Mucosa of descending colon (tissue), 3 donors: Measurements from ENCODE around the gene FOXA1. TPM values are rescaled to one million over a fixed set of nuclear protein-coding genes. Genes with fewer than 3 reads are reported as not detected.

Source experiments
- ATAC-seq: fragments of 200-7000 bp; cut with Tn5 transposase; one replicate; pipeline ENCODE4 v1.9.1; 2020; ENCODE audit warnings: mild to moderate bottlenecking, moderate library complexity
- DNase-seq, 3 donors: peaks; one replicate each; pipeline ENCODE4 v3.0.0-alpha.2; 2020
- H3K36me3 ChIP-seq: fragments of 200-600 bp; one replicate; pipeline ENCODE4 v1.8.0; 2021; ENCODE audit warnings: low read depth, mild to moderate bottlenecking
- H3K4me1 ChIP-seq: fragments of 200-600 bp; one replicate; pipeline ENCODE4 v1.8.0; 2021; ENCODE audit warnings: low read depth, mild to moderate bottlenecking
- H3K4me3 ChIP-seq: fragments of 200-600 bp; one replicate; pipeline ENCODE4 v1.8.0; 2021; ENCODE audit warnings: mild to moderate bottlenecking
- H3K9me3 ChIP-seq: fragments of 200-600 bp; one replicate; pipeline ENCODE4 v1.8.0; 2021; ENCODE audit warnings: mild to moderate bottlenecking
- intact Hi-C, 2 donors: fragments of 100-400 bp; cut with DNase I in 1 of 2; cut with micrococcal nuclease in 1 of 2; formaldehyde crosslinking; loops; one replicate each; pipeline versions ENCODE4 v1.11.0 to v1.11.1; 2022; cut with DNase I, micrococcal nuclease
- long read RNA-seq, 2 donors: library from polyadenylated mRNA; unstranded; transcript quantifications; one replicate each; pipeline ENCODE4 v2.0.0, GENCODE V29; 2019 to 2021
- total RNA-seq, 3 donors: library from RNA; stranded (reverse); fragmentation: NEBNext Ultra II Directional in 2 of 3; extraction: Animal tissue kit (Norgen Biotek cat#: 25700) in 2 of 3; gene quantifications; one replicate each; pipeline versions ENCODE4 v1.2.1 to v1.2.4, GENCODE V29; 2021 to 2023
- TF ChIP-seq, protein P1 (sequence below): fragments of 200-600 bp; IDR thresholded peaks from one replicate; pipeline ENCODE4 v1.8.0; 2022; ENCODE audit warnings: antibody characterized with exemption, mild to moderate bottlenecking
- donor health status: DM: no; HTN: no; CAD: no; lungs with moderate emphysema.
- donor health status: DM: no; HTN: no; CAD: no.
- donor health status: DM: no; HTN: yes; CAD: no.

FOXA1 gene
- total RNA-seq = 10 to 100 TPM; 21.1 to 73.3 (median 64.5) TPM
- long read RNA-seq, donor 1, transcript FOXA1-201 (2 exons, 2,862 nt) = major isoform, 12 of 23 reads
- long read RNA-seq, donor 1, partial matches to known transcripts = 0 of 23 reads
- long read RNA-seq, donor 1, other reads (novel, unspliced or antisense) = 11 of 23 reads
- long read RNA-seq, donor 2, partial matches to known transcripts = 0 of 7 reads
- long read RNA-seq, donor 2, other reads (novel, unspliced or antisense) = 7 of 7 reads

GRCh38 chr14:37594971-37595808 lies at the start of gene FOXA1, which contains the start of gene TTC6:
Gene FOXA1, minus strand, starts transcription at chr14:37595249. Its CDS starts 277 bp downstream, at chr14:37594972.
Gene TTC6, plus strand, starts transcription at chr14:37595629. Its CDS starts 26,436 bp downstream, at chr14:37622065.
- intact Hi-C loops = loop anchor here in 1 of 2 donors (10.0 kb wide), 1 partner anchor 350 kb away; no protein-coding TSS in a partner anchor
- ATAC-seq (peak; percentile 32), DNase-seq (peak; percentile 74 to 85 (median 79))
- Histone ChIP-seq H3K4me1 (peaks cover 2% of the 10 kb centered on the region), H3K9me3 (no peaks in the 10 kb centered on the region), H3K4me3 (peak within 1 kb of the TSS; percentile 54), H3K36me3 (peaks cover 4% of the 10 kb centered on the region)
- TF ChIP-seq, protein P1, sequence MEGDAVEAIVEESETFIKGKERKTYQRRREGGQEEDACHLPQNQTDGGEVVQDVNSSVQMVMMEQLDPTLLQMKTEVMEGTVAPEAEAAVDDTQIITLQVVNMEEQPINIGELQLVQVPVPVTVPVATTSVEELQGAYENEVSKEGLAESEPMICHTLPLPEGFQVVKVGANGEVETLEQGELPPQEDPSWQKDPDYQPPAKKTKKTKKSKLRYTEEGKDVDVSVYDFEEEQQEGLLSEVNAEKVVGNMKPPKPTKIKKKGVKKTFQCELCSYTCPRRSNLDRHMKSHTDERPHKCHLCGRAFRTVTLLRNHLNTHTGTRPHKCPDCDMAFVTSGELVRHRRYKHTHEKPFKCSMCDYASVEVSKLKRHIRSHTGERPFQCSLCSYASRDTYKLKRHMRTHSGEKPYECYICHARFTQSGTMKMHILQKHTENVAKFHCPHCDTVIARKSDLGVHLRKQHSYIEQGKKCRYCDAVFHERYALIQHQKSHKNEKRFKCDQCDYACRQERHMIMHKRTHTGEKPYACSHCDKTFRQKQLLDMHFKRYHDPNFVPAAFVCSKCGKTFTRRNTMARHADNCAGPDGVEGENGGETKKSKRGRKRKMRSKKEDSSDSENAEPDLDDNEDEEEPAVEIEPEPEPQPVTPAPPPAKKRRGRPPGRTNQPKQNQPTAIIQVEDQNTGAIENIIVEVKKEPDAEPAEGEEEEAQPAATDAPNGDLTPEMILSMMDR = no peak

- no peak for ATAC-seq
Measured at GRCh38 chr14:37643701-37644100, 48.7 kb upstream of the FOXA1 start.

DNA sequence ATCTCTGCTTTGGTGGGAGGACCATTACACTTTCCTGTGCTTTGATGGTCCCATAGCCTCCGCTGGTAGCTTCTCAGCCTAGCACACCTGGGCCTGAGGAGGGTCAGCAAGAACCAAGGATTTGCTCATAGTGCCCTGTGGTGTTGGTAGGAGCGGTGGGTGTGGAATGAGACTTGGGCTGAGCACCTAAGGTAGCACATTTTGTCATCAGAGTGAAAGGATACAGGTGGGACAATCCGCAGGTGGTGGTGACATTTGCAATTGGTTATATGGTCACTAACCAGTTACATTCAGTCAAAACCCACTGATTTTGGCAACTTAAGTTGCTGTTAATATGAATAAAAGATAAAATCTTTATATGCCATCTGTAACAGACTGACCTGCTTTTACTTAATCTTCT lies 47.1 kb upstream of the FOXA1 start:
- intact Hi-C loops = no loop called here
- TF ChIP-seq, protein P1 = no peak
- DNase-seq = no peak
- no peak for ATAC-seq
- H3K4me3 ChIP-seq = no peak overlapping the region
- no peaks in the 10 kb centered on the region for H3K36me3 ChIP-seq
- no peaks in the 10 kb centered on the region for H3K4me1 ChIP-seq
- H3K9me3 ChIP-seq = no peaks in the 10 kb centered on the region

More at GRCh38 chr14:37643701-37644100, 48.7 kb upstream of the FOXA1 start:
- no peak overlapping the region for H3K4me3 ChIP-seq
- H3K9me3 ChIP-seq = no peaks in the 10 kb centered on the region
- intact Hi-C loops = no loop called here
- DNase-seq = no peak
- H3K36me3 ChIP-seq = no peaks in the 10 kb centered on the region
- no peaks in the 10 kb centered on the region for H3K4me1 ChIP-seq
- TF ChIP-seq, protein P1 = no peak

GRCh38 chr14:37641117-37641516 lies 46.1 kb upstream of the FOXA1 start:
- TF ChIP-seq, protein P1 = no peak
- Histone ChIP-seq H3K4me3 (no peak overlapping the region), H3K9me3 (no peaks in the 10 kb centered on the region), H3K36me3 (no peaks in the 10 kb centered on the region), H3K4me1 (no peaks in the 10 kb centered on the region)
- ATAC-seq (peak; percentile 44), DNase-seq (no peak)
- intact Hi-C loops = no loop called here

DNA sequence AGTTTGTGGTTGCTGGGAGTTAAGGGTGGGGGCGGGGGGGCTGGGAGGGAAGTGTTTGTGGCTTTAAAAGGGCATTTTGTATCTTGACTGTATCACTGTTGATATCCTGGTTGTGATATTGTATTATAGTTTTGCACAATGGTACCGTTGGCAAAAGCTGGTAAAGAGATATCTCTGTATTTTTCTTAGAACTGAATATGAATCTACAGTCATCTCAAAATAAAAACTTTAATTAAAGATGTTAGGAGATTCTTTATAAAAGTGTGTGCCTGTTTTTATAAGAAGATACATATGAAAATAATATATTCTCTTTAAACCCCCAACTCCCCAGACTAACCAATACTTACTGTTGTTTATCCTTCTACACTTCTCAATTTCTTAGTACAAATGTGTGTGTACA lies 43.5 kb upstream of the FOXA1 start:
- ATAC-seq (no peak), DNase-seq (no peak)
- Histone ChIP-seq H3K4me1 (no peaks in the 10 kb centered on the region), H3K9me3 (no peaks in the 10 kb centered on the region), H3K36me3 (no peaks in the 10 kb centered on the region), H3K4me3 (no peak overlapping the region)
- TF ChIP-seq, protein P1 = no peak
- intact Hi-C loops = no loop called here
